Neural progenitor cell (in vitro differentiated cells): ENCODE results near the gene VIP.
"Not testable (repeated sequence)": the region's sequence is repeated elsewhere in the genome, so short reads cannot be mapped to it uniquely, and the experiment has no call there.

Experiments used
- CTCF ChIP-seq: fragments of 200-600 bp; sonication (generic); IDR thresholded peaks from 2 replicates; pipeline ENCODE4 v1.5.1; 2017; ENCODE audit warnings: antibody characterized with exemption, mild to moderate bottlenecking
- EZH2 ChIP-seq: fragments of 200-600 bp; sonication (generic); IDR thresholded peaks from 2 replicates; pipeline ENCODE4 v1.6.1; 2017; ENCODE audit warnings: antibody characterized with exemption, mild to moderate bottlenecking, moderate library complexity
- EZH2phosphoT487 ChIP-seq: fragments of 200-600 bp; sonication (generic); IDR thresholded peaks from 2 replicates; pipeline ENCODE4 v1.6.1; 2017; ENCODE audit warnings: antibody characterized with exemption

- not testable (repeated sequence) for TF ChIP-seq CTCF, EZH2, EZH2phosphoT487
Observed at GRCh38 chr6:152703750-152704149, 46.8 kb upstream of the VIP start.
